NCI-H1105 treated with DMSO at 0.1 percent for 48 hours (cell line): Measurements from ENCODE around the gene PEX6.
"Not testable (repeated sequence)": the region's sequence is repeated elsewhere in the genome, so short reads cannot be mapped to it uniquely, and the experiment has no call there.

Experiments used
- DNase-seq: peaks from one replicate; lab custom pipeline; 2025; lab: John Stamatoyannopoulos, UW

The PEX6 gene

GRCh38 chr6:42966571-42966970 is 12.4 kb downstream of the PEX6 start:
- DNase-seq: no peak

- DNase-seq: no peak
These were observed 15.0 kb downstream of the PEX6 start for GRCh38 chr6:42963855-42964605.

DNA sequence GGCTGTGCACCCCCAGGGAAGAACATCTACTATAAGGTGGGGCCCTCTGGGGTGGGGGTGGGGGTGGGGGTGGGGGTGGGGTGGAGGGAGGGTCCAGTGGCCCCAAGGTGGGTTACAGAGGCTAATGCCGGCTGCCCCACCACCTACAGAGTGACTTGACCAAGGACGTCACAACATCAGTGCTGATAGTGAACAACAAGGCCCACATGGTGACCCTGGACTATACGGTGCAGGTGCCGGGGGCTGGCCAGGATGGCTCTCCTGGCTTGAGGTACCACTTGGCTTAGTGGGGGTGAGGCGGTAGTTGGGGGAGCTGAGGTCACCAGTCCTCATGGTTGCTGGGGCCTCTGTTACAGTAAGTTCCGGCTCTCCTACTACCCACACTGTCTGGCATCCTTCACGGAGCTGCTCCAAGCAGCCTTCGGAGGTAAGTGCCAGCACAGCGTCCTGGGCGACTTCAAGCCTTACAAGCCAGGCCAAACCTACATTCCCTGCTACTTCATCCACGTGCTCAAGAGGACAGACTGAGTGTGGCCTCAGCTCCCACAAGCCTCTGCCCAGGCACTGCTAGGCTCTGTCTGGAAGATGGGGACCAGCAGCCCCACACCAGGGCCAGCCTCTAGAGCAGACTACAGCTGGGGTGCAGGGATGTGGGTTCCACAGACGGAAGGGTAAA is 15.7 kb downstream of the PEX6 start:
- no peak for DNase-seq

GRCh38 chr6:42962502-42963178 is 16.3 kb downstream of the PEX6 start:
- no peak for DNase-seq

GRCh38 chr6:42962096-42962495 is 16.9 kb downstream of the PEX6 start:
- no peak for DNase-seq

GRCh38 chr6:42961020-42961470 is 17.9 kb downstream of the PEX6 start:
- DNase-seq: no peak

- DNase-seq: peak; percentile 69
These were observed 18.6 kb downstream of the PEX6 start, which contains the start of gene GNMT for GRCh38 chr6:42960243-42961019. GNMT (plus strand) TSS chr6:42960754; CDS start chr6:42960768, 14 bp downstream.

GRCh38 chr6:42959917-42960242 is 19.1 kb downstream of the PEX6 start:
- DNase-seq: no peak

DNA sequence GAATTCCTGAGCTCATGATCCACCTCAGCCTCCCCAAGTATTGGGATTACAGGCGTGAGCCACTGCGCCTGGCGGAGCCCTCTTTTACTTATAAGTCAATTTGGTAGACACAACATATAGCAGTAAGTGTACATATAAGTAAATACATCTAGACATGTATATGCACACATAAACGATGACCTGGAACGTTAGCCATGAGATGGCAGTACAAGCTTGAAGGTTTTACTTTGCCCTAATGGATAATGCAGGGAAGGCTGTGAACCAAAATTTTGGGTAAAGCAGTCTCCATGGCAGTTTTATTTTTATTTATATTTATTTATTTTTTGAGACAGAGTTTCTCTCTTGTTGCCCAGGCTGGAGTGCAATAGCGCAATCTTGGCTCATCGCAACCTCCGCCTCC is 20.9 kb downstream of the PEX6 start:
- no peak for DNase-seq

DNA sequence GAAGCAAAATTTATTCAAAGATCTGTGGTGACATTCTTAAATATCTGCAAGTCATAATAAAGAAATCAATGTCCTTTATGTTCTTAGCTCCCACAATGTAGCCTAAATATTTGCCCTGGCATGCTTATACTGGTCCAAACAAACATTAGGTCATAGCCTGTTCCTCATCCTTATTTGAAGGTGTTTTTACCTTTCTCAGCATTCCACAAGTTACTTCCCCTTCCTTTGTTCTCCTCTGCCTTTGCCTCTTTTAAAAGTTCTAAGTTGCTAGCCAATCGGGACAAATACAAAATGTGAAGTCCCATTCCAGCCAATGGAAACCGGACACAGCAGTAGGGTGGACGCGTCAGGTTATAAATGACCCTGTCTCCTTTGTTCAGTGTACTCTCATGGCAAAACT is 24.6 kb downstream of the PEX6 start:
- DNase-seq: not testable (repeated sequence)

GRCh38 chr6:42952389-42952788 is 26.6 kb downstream of the PEX6 start:
- DNase-seq: no peak

DNA sequence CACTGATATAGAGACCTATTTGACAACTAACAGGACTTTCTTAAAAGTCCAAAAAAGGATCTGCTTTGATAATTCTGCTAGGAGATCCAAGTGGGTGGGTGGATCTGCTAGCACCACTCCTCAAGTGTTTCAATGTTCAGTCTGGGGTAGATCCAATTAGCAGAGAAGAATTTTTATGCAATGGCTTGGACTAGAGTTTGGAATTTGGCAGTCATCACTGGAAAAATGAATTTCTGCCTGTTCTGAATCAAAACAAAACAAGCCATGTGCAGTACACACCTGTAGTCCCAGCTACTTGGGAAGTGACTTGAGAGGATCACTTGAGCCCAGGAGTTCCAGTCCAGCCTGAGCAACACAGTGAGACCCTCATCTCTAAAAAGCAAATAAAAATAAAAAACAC is 31.0 kb downstream of the PEX6 start:
- no peak for DNase-seq

DNA sequence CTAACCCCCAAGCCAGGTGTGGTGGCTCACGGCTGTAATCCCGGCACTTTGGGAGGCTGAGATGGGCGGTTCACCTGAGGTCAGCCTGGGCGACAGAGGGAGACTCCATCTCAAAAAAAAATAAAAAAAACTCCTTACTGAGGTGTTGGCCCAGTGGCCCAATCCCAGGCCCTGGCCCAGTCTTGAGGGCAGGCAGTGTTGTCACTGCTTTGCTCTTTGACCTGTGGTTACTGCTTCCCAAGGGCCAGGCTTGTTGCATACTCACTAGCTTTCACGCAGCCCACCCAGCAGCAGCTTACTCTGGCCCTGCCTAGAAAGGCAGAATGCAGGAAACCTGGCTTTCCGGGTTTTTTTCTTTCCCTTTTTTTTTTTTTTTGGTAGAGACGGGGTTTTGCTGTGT is 36.5 kb downstream of the PEX6 start:
- no peak for DNase-seq

GRCh38 chr6:42941356-42941755 is 37.6 kb downstream of the PEX6 start:
- not testable (repeated sequence) for DNase-seq

GRCh38 chr6:42940493-42941045 is 38.4 kb downstream of the PEX6 start:
- DNase-seq: no peak

GRCh38 chr6:42939810-42940167 is 39.2 kb downstream of the PEX6 start:
- no peak for DNase-seq

GRCh38 chr6:42938987-42939809 is 39.8 kb downstream of the PEX6 start:
- no peak for DNase-seq

GRCh38 chr6:42938428-42938796 is 40.6 kb downstream of the PEX6 start:
- DNase-seq: no peak

DNA sequence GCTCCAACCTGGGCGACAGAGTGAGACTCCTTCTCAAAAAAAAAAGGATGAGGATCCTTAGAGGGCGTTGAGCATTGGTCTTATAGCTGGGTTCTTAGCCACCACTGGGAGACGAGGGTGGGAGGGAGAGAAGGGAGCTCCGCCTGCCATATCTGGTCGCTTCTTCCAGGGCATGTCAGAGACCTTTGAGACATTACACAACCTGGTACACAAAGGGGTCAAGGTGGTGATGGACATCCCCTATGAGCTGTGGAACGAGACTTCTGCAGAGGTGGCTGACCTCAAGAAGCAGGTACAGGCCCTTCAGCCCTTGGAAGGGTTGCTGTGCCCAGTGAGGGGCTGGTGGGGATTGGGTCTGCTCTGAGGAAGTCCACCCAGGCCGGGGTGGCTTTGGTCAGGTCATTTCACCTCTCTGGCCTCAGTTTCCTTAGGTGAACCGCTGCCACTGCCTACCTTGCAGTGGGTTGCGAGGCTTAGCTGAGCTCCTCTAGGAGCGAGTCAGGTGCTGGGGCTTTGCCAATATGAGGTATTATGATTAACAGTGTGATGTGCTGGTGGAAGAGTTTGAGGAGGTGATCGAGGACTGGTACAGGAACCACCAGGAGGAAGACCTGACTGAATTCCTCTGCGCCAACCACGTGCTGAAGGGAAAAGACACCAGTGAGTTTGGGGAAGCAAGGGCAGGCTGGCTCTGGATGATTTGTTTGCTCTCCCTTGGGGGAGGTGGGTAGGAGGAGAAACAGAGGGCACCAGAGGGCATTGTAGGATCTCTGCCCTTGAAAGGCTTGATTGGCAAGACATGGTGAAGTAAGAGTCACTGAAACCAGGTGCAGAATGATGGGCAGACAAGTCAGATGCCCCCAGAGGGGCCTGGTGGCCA is 41.2 kb downstream of the PEX6 start:
- no peak for DNase-seq

DNA sequence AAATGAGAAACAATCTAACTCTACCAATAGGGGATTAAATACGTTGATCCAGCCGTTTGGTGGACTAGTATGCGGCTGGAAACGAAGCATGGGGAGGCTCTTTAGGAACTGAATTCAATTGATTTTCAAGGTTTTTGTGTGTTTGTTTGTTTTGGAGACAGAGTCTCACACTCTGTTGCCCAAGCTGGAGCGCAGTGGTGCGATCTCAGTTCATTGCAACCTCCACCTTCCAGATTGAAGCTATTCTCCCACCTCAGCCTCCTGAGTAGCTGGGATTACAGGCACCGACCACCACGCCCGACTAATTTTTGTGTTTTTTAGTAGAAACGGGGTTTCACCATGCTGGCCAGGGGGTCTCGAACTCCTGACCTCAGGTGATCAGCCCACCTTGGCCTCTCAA is 42.6 kb downstream of the PEX6 start:
- no peak for DNase-seq
